ENCODE results near the gene SLC6A3. TPM values are rescaled to one million over a fixed set of nuclear protein-coding genes. Genes with fewer than 3 reads are reported as not detected.
"Not testable (repeated sequence)": the region's sequence is repeated elsewhere in the genome, so short reads cannot be mapped to it uniquely, and the experiment has no call there.

The SLC6A3 gene
- total RNA-seq, 1 experiment from 2014 or later = not detected

DNA sequence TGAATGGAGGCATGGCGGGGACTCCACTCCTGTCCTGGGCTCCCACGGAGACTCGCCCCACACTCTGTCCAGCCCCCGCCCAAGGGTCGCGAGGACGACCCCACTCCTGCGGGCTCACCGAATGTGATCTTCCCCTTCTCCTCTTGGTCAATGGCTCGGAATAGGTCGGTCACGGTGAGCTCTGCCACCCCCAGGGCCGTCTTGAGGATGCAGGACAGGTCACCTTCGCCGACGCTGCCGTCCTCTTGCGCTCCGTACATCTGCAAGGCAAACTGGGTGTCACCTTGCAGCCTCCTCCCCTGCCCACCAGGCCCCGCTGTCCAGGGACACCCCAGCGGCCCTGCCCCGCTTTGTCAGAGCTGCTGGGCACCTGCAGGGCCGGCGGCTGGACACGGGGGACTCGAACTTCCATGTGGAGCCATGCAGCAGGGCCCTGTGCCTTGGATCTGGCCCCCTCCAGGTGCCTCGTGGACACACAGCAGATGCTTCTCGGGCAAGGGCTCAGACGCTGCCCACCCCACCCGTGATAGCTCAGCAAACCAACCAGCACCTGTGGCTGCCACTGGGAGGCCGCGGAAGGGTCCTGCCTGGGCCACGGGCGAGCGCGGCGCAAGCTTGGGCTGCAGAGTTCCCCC is 21.5 kb upstream of the SLC6A3 start:
- DNase-seq (ENCODE audit: low spot score) = no peak

DNA sequence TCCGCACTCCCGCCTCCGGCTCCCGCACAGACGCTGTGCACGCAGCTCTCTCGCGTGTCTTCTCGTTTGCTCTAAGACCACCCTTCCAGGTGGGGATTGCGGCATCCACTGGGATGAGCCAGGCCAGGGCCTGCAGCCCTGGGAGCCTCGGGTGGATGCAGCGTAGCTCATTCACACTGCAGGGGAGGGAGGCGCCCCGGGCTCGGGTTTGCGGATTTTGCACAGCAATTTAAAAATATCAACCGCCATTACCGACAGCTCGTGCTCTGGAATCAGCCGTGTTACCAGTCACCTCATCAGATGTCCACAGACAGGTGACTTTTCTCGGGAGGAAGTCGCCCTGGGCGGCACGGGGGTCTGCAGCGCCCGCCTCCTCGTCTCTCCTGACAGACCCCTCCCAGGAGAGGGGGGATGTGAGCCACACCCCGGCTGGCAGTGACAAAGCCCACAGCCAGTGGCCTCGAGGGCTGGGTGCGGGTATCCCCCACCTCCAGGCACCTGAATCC is 20.8 kb upstream of the SLC6A3 start:
- no peak for DNase-seq (ENCODE audit: low spot score)
- in situ Hi-C loops (cut with HindIII; ENCODE audit: low sequenced_read_pairs) = no loop called here

More for the DNA sequence above, 21.5 kb upstream of the SLC6A3 start:
- in situ Hi-C loops (cut with HindIII; ENCODE audit: low sequenced_read_pairs) = no loop called here

DNA sequence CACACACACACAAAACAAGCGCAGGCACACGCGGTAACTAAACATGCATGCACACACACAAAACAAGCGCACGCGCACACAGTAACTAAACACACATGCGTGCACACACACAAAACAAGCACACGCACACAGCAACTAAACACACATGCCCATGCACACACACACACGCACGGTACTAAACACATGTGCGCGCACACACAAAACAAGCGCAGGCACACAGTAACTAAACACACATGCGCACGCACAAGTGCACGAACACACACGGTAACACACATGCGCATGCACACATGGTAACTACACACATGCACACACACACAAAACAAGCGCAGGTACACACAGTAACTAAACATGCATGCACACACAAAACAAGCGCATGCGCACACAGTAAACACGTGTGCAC is 19.9 kb upstream of the SLC6A3 start:
- no peak for DNase-seq (ENCODE audit: low spot score)
- in situ Hi-C loops (cut with HindIII; ENCODE audit: low sequenced_read_pairs) = no loop called here

DNA sequence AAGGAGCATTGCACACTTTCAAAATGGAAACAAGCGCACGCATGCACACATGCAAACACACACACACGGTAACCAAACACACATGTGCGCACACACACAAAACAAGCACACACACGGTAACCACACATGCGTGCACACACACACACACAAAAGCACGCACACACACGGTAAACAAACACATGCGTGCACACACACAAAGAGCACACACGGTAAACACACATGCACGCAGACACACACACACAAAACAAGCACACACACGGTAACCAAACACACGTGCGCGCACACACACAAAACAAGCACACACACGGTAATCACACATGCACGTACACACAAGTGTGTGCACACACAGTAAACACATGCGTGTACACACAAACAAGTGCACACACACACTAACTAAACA is 19.3 kb upstream of the SLC6A3 start:
- no peak for DNase-seq (ENCODE audit: low spot score)
- in situ Hi-C loops (cut with HindIII; ENCODE audit: low sequenced_read_pairs) = no loop called here

DNA sequence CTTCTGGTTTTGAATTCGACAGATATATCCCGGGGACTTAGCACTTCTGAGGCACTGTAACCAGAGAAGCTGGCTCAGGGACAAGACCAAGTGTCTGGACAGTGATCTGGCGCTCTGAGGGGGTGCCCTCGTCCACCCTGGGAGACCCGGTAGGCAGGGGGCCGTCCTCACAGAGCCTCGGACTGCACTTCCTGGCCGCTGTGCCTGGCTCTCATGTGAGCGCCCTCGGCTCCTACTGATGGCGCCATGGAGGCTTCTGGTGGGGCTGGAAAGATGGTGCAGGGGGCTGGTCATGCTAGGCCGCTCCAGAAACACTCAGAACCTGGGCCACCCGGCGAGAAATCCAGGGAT is 18.8 kb upstream of the SLC6A3 start:
- in situ Hi-C loops (cut with HindIII; ENCODE audit: low sequenced_read_pairs) = no loop called here
- no peak for DNase-seq (ENCODE audit: low spot score)

DNA sequence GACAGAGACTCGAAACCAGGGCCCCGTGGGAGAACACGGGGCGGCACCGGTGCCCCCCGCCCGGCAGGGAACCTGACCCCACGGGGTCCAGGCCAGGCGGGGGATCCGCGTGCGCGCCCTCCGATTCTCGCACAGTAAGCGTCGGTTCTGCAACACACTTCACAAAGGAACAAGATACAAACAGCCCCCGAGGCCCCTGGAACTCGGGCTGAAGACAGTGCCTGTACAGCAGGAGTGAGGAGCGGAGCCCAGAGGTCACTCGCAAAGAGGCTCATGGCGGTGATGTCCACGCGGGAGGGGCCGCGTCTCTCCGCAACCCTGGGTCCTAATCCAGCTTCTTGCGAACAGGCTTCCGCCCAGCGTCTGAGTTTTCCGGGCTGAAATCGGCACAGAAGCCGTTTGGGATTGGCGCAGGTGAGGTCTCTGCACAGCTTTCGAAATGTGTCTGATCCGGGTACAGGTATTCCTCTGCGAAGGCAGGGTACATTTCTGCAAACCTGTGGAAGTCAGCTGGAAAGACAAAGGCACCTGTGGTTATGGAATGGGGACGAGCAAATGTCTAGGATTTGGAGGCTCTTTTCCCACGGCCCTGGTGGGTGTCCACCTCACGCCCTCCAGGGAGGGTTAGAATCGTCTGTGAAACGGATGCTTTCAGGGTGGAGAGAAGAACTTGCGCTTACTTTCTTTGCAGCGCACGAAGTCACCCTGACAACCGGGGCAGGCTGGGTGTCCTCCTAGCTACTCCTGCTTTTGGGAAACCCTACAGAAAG is 18.3 kb upstream of the SLC6A3 start:
- in situ Hi-C loops (cut with HindIII; ENCODE audit: low sequenced_read_pairs) = no loop called here
- no peak for DNase-seq (ENCODE audit: low spot score)

DNA sequence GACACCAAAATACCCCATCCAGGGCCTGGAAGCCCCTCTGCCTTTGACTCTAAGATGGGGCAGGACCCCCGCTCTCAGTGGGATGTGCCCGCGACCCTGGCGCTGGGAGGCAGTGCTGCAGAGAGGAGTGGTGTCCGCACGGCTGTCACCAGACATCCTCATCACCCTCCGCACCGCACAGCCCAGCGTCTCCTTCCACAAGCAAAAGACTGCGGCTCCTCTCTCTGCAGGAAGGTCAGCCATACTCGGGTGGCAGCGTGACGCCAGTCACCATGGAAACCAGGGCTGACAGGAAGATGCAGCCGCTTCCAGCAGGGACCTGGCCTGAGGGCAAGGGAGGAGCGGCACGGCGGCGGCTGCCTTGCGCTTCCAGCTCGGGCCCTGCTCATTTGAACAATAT is 17.1 kb upstream of the SLC6A3 start:
- peak; percentile 51 for DNase-seq (ENCODE audit: low spot score)
- in situ Hi-C loops (cut with HindIII; ENCODE audit: low sequenced_read_pairs) = no loop called here

DNA sequence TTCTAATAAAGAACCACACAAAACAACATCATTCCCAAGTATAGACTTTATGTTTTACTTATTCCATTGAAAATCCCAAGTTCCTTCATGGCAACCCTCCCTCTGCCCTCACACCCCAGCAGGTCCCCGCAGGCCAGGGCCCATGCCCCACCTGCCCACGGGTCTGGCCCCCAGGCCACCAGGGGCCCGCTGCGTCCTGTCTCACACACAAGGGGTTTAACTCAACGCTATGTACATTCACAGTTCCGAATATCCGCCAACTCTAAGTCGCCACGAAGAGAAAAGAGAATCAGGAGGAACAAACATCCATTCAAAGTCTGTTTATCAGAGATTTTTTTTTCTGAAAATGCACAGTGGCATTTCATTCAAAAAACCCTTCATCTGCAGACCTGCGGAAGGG is 16.2 kb upstream of the SLC6A3 start:
- in situ Hi-C loops (cut with HindIII; ENCODE audit: low sequenced_read_pairs) = no loop called here
- no peak for DNase-seq (ENCODE audit: low spot score)

DNA sequence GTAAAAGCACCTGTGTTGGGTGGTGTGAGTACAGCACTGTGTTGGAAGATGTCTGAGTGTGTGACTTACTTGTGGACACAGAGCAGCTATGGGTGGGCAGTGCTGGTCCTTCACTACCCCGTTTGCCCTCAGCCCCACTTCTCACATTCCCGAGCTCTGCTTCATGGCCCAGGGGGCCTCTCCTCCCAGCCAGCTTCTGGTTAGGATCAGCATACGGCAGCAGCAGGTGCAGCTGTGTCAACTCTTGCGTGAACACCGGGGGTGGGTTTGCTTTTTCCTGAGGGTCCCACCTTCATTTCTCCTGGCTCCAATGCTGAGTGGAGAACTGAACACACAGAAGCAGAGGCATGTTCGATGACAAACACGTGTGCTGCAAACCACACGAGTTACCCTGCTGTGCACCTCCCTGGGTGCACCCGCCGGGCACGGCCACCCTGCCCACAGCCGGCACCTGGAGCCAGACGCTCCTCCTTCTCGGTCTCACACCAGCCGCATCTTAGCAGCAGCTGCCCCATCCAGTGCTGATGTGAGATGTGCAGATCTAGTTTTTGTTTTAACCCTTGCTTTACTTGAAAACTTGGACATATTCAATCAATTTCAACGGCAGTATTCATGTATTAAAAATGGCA is 14.9 kb upstream of the SLC6A3 start:
- DNase-seq (ENCODE audit: low spot score) = no peak
- in situ Hi-C loops (cut with HindIII; ENCODE audit: low sequenced_read_pairs) = no loop called here

DNA sequence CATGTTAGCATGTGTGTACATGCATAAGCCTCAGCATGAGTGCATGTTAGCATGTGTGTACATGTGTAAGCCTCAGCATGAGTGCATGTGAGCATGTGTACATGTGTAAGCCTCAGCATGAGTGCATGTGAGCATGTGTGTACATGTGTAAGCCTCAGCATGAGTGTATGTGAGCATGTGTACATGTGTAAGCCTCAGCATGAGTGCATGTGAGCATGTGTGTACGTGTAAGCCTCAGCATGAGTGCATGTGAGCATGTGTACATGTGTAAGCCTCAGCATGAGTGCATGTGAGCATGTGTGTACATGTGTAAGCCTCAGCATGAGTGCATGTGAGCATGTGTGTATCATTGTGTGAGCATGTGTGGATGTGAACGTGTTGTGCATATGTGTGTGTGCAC is 14.2 kb upstream of the SLC6A3 start:
- in situ Hi-C loops (cut with HindIII; ENCODE audit: low sequenced_read_pairs); DNase-seq (ENCODE audit: low spot score): not testable (repeated sequence)

DNA sequence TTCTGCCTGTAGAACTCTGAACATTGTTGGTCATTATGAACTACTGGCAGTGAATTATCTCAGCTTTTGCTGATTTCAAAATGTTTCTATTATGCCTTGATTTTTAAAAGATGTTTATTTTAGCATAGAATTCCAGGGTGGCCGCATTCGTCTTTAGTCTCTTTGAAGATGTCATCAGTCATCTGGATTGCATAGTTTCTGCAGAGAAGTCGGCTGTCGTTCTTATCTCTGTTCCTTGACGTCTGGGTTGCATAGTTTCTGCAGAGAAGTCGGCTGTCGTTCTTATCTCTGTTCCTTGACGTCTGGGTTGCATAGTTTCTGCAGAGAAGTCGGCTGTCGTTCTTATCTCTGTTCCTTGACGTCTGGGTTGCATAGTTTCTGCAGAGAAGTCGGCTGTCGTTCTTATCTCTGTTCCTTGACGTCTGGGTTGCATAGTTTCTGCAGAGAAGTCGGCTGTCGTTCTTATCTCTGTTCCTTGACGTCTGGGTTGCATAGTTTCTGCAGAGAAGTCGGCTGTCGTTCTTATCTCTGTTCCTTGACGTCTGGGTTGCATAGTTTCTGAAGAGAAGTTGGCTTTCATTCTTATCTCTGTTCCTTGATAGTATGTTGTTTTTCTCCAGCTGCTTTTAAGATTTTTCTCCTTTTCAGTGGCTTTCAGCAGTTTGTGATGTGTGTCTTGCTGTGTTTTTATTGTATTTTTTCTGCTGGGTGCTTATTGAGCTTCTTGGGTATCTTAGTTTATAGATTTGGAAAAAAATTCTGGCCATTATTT is 11.1 kb upstream of the SLC6A3 start:
- in situ Hi-C loops (cut with HindIII; ENCODE audit: low sequenced_read_pairs); DNase-seq (ENCODE audit: low spot score): not testable (repeated sequence)

DNA sequence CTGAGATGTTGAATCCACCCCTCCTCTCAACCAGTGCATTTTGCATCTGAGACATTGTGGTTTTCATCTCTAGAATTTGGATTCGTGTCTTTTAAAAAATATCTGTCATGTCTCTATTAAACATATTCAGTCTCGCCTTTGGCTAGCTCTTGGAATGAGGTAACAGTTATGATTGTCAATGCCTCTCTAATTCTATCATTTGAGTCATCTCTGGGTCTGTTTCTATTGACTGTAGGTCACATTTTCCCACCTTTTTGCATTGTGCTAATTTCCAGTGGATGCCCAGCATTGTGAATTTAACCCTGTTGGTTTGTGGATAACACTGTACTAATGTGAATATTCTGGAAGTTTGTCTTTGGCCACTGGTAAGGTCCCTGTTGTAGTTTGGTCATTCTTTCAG is 8.4 kb upstream of the SLC6A3 start:
- in situ Hi-C loops (cut with HindIII; ENCODE audit: low sequenced_read_pairs) = no loop called here
- DNase-seq (ENCODE audit: low spot score) = no peak

DNA sequence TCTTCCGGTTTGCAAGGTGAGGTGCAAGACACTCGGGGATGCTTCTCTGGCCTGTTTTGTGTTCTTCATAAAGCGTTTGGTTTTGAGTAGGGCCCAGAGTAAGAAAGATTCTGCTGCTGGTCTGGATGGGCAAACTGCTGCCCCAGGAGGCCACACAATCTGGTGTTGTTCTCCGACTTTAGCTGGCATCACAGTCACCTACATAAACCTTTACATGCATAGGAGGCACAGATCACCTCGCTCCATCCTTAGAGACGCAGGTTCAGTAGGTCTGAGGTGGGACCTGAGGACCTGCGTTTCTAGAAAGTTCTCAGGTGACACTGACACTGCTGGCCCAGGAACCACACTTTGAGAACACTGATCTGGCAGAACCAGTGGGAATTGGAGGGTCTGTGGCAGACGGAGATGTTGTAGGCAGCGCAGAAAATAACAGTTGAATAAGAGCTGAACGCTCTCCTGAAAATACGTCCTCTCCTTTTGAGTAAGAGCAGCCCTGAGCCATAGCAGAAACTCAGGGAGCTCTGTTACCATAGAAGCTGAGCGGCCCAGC is 3.9 kb upstream of the SLC6A3 start:
- DNase-seq (ENCODE audit: low spot score) = no peak
- in situ Hi-C loops (cut with HindIII; ENCODE audit: low sequenced_read_pairs) = no loop called here

DNA sequence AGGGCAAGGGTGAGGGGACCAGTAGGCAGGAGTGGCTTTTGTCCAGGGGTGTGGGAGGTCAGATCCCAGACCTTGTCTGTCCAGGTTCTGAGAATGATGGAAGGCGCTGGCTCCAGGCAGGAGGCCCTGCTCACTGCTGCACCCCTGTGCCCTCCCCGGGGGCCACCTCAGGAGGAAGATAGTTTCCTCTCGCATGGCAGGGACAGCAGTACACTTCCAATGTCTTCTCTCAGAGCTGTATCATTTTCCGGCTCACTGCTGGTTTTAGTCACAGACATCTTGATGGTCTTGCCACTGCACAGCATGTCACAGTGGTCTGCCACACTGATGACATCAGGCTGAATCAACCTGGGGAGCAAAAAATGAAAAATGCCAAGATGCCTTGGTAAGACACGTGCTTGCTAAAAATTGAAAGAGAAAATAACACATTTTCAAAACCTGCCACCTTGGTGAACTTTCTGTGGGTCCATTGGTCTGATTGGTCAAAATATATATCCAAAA is 3.3 kb upstream of the SLC6A3 start:
- DNase-seq (ENCODE audit: low spot score) = no peak
- in situ Hi-C loops (cut with HindIII; ENCODE audit: low sequenced_read_pairs) = no loop called here

DNA sequence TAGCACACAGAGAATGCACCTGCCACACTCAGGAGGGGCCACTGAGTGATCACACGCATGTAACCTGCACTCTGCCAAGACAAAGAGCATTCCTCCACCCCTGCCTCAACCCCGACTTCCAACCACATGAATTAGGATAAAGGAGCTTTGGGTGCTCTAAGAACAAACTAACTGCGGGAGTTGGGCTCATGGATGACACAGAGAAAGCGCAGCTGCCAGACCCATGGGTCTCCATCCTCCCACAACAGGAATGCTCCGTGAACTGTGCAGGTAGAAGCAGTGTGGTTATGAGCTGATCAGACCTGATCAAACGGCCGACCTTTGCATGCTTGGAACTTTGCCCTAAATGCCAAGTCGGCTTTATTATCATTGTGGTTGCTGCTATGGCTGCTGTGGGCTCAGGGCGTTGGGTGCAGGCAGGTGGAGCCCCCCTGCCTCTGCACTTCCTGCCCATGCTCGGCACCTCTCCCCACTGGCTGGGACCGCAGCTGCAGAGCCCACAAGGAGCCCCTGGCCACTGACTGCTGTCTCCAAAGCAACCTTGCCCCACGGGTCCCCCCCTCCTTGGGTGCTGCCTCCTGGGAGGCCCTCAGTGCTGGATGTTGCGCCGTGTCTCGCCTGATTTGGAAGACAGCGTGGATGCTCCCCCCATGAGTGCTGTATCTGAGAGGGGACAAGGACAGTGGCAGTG is 2.6 kb upstream of the SLC6A3 start:
- in situ Hi-C loops (cut with HindIII; ENCODE audit: low sequenced_read_pairs) = no loop called here

DNA sequence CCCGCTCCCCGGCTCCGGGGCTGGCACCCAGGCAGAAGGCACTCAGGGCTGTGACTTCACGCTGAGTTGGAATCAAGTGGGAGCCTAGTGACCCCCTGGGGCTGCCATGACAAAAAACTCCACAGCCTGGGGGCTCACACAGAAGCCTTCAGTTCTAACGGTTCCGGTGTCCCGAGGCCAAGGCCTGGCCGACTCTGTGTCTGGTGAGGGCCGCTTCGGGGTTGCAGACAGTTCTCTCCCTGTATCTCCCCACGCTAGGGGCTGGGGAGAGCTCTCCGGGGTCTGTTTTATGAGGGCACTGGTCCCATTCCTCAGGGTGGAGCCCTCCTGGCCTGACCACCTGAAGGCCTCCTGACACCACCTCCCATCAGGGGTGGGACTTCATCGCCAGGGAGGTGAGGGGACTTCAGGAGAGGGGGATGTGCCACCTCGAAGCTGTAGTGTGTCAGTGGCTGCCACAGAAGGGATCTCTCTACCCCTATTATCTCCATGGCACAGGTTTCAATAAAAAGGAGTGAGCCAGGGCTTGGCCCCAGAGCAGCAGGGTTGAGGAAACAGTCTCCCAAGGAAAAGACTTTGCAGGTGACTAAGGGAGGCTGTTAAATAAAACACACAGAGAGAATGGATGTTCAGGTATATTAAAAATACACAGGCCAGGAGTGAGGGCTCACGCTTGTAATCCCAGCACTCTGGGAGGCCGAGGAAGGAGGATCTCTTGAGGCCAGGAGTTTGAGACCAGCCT is 1.5 kb upstream of the SLC6A3 start:
- DNase-seq (ENCODE audit: low spot score) = no peak
- in situ Hi-C loops (cut with HindIII; ENCODE audit: low sequenced_read_pairs) = no loop called here

More for the DNA sequence above, 2.6 kb upstream of the SLC6A3 start:
- DNase-seq (ENCODE audit: low spot score) = no peak

DNA sequence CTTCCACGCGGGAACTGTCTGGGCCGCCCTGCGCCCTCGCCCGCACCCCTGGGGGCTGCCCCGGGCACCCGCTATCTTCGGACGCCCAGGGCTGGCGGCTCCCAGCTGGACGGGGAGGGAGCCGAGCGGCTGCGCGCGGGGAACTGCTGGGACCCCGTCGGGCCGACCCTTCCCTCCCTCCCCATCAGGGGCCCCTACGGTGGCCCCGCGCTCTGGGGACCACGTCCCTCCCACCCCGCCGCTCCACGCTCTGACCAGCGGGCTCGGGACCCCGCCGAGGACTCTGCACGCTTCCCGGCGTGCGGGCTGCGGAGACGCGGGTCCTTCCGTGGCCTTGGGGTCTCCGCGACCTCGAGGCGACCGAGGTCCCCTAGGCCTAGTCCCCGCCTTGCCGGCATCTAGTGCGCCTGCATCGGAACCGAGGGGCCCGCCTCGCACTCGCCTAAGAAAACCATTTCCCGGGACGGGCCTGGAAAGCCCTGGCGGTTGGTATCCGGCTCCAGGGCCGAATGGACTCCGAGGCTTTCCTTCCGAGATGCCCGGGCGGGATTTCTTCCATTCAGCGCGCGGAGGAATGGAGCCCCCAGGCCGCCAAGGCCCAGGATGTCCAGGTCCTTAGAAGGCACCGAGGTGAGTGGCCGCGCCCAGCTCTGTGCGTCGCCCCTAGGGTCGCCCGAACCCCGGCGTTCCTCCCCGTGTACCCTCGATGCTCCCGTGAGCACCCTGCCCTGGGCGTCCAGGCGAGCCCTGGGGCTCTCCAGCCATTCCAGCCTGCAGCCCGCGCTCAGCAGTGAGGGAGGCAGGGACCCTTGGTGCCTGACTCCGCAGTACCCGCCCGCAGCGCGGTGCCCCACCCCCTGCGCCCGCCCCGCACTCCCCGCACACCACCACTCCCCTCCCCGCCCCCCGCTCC is 705 bp upstream of the SLC6A3 start:
- in situ Hi-C loops (cut with HindIII; ENCODE audit: low sequenced_read_pairs) = no loop called here
- no peak for DNase-seq (ENCODE audit: low spot score)
